Daoy (cell line): ENCODE data around the gene PBX1. TPM values are rescaled to one million over a fixed set of nuclear protein-coding genes. Genes with fewer than 3 reads are reported as not detected.

ENCODE experiments used
- DNase-seq: peaks from one replicate; pipeline ENCODE4 v3.0.0-alpha.2; 2015; ENCODE audit warnings: low read depth
- total RNA-seq: library from RNA; depleted of rRNA; stranded (reverse); fragments of >200 nt; shearing (Covaris generic); gene quantifications from 2 replicates; pipeline ENCODE4 v1.2.3, GENCODE V29; 2014

Gene PBX1
- total RNA-seq, 1 experiment from 2014 or later = 16.2 TPM

DNA sequence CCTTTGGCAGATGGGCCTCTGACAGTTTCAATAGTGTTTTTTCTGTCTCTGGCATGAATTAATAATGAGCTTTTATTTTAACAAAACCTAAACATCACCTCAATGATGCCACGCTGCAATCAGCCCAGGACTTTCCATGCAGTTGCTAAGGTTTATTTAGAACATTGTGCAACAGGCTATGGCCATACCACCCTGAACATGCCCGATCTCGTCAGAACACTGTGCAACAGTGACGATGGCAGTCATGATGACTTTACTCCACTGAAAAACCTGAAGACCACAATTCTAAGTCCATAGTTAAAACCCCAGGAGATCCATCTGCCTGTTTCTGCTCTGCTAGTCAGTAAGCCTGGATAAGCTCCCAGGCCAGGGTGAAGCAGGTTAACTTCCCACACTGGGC, 310.0 kb downstream of the PBX1 start:
- DNase-seq = no peak

DNA sequence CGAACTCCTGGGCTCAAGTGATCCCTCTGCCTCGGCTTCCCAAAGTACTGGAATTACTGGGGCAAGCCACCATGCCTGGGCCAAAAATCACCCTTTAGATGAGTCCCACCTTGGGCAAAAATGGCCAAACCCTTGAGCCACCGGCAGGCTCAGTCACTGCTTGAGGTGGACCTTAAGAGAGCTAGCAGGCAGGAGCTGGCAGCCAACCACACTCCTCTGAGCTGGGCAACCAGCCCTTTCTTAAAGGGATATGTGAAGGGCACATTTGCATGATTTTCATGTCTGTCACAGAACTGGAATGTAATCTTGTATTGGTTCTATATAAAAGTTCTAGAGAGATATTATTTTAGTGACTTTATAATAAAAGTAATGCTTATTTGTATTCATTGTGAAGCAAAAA, 316.5 kb downstream of the PBX1 start:
- DNase-seq = no peak

DNA sequence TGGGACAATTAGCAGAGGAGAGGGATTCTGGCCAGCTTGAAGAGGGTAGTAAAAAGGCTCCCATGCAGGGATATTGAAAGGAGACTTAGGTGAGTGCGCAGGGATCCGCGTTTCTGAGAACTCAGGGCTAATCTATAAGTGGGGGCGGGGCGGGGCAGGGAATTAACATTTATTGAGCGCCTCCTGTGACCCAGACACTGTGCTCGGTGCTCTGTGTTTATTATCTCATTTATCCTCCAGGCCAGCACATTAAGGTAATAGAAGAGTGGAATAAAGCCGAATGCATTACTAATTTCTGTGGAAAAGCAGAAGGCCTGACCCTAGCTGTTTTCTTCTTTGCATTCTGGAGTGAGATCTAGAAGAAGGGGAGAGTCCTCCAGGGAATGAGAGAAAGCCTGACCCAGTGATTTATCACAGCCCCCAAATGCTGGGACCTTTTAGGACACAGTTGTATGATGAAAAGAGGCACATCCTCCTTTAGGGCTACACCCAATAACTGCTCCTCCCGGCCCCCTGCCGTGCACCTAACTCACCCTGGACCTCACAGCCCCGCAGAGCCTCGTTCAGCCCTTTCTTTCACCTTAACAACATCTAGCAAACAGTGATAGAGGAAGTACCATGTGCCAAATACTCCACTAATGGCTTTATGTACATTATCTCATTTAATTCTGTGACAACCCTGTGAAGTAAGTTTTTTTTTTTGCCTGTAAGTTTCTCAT, 317.6 kb downstream of the PBX1 start:
- DNase-seq = no peak

DNA sequence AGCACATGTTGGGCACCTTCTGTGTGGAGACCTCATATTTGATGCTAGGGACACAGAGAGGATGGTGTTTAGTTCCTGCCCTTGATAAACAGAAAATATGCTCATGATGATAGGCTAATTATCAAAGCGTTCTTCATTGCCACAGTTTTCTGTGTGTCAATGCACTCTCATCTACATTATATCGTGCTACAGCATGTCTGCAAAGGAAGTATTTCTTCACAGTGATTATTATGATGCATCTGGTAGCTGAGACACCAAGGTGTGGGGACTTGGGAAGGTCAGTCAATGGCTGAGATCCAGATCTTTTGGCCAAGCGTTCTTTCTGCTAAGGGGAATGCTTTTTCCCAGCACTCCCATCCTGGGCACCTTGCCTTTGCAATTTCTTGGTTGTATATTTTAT, 321.2 kb downstream of the PBX1 start:
- no peak for DNase-seq

DNA sequence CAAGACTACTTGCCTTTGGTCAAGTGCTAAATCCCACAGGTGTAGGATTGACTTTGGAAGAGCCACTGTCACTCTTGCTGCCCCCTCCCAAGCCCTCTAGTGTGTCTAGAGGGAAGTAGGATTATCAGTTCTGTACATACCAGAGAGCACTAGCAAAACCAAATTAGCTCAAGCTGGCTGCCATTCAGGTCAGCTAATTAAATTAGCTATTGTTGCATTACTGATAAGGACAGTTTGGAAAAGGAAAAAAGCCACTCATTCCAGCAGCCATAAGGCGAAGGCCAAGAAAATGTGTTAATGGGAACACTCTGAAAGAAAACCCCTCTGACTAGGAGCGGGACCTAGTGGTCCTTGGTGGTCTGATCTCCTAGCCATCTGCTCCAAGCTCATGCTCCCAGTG, 321.7 kb downstream of the PBX1 start:
- no peak for DNase-seq

DNA sequence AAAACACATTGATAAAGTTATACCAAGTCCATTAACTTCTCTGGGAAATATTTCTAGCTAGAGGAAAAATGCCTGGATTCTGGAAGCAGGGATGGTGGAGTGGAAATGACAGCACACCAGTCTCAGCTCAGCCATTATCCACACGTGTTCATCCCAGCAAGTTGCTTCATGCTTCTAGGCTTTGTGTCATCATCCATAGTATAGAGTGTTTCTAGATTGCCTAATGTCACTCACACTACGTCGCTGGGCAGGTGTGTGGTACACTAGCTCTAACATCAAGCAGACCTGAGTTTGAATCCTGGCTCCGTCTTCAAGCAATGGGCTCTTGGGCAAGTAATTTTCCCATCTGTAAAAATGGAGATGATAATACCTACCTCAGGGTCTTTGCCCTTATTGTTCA, 326.3 kb downstream of the PBX1 start:
- DNase-seq = no peak

DNA sequence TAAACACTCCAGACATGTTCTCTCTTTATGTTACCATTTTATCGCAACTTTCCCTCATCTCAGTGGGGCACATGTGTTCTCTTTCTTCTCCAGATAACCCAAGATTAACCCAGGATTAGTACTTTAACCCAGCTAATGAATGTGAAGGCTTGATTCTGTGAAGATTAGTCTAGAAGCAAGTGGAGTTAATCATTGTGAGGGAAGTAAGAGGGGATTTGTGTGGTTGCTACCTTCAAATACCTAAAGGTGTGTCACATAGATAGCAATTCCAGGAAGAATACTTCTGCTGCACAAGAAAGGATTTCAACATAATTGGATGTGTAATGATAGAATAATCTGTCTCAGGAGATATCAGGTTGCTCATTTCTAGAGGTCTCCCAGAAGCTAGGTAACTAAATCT, 327.1 kb downstream of the PBX1 start:
- no peak for DNase-seq

DNA sequence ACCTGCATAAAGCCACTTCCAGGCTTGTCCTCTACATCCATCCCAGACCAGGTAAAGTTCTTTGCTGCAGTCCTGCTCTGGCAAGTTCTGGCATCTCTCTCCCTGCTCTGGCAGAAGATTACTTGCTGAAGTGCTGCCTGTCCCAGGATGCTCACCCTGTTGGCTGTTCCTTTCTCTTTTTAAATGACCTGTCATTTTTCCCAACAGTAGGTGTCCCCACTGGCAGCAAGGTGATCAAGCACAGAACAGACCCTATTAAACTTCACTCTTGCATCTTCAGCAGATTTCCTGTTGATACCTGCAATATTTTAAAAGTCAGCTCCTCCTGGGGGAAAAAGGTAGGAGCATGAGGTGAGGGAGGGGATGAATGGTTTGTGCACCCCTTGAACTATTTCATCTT, 332.6 kb downstream of the PBX1 start:
- DNase-seq = no peak

DNA sequence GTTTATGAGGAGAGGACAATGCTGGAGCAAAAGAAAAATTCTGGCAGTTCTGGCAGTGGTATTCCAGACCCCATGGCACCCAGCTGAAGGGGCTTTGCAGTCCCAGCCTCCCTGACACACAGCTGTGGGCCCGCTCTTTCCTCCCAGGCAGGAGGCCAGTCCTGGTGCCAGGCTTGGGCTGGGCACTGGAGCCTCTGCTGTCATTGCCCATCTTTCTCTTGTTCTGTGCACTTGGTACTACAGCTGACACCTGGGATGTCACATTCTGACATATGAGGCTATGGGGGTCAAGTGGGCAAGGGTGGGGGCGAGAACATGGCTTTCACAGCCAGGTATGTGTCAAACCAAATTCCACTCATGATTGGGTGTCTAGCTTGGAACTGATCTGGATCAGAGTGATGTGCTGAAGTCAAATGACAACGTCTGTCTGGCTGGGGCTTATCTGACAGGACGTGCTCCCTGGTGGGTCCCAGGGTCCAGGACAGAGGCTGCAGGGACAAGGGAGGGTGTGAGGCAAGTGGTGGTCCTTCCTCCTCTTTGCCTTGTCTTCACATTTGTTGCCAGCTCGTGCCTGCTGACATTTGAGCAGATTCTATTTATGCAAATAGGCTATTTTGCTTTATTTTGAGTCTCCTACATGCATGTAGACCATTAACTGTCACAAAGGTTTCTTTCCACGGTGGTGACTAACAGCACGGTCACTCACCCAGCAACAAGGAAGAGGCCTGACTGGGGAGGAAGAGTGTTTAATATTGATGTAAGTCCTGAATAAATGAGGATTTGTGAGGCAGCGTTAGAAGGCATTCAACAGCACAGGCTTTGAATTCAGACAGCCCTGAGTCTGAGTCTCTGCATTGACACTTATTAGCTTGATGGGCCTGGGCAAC, 336.3 kb downstream of the PBX1 start:
- peak; percentile 4 for DNase-seq

DNA sequence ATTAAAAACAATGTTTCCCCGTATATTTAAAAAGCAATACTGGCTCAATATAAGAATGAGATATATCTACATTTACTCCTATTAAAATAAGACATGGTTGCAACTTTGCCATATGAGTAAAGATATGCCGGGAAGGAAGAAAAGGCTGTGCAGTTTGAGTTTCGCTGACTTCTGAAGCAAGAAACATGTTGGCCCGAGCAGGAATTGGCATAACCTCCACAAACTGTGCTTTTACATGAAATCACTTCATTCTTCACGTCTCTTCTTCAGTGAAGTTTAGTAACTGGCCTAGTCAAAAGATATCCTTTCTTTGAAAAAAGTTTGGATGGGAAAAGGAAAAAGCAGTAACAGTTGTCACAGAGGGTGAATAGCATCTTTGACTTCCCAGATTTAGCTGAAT, 342.0 kb downstream of the PBX1 start:
- no peak for DNase-seq
